Ascending aorta (tissue), 2 donors: Measurements from ENCODE around the gene SCAANT1. TPM values are rescaled to one million over a fixed set of nuclear protein-coding genes. Genes with fewer than 3 reads are reported as not detected.

Source experiments
- DNase-seq, 2 donors: peaks; one replicate each; pipeline ENCODE4 v3.0.0-alpha.2; 2019; ENCODE audit warnings: low spot score in 2 of 2
- H3K27ac ChIP-seq, 2 donors: fragments of 200-600 bp; sonication (generic); one replicate each; pipeline ENCODE4 v1.5.1; 2016 to 2017; ENCODE audit warnings: mild to moderate bottlenecking in 1 of 2
- H3K27me3 ChIP-seq: fragments of 200-600 bp; sonication (generic); one replicate; pipeline ENCODE4 v1.5.1; 2017
- H3K36me3 ChIP-seq, 2 donors: fragments of 200-600 bp; sonication (generic); one replicate each; pipeline ENCODE4 v1.5.1; 2016
- H3K4me1 ChIP-seq, 2 donors: fragments of 200-600 bp; sonication (generic); one replicate each; pipeline ENCODE4 v1.5.1; 2016 to 2017; ENCODE audit warnings: mild to moderate bottlenecking in 1 of 2
- H3K4me3 ChIP-seq, 2 donors: fragments of 200-600 bp; sonication (generic); one replicate each; pipeline ENCODE4 v1.5.1; 2016 to 2017; ENCODE audit warnings: mild to moderate bottlenecking in 1 of 2
- H3K9me3 ChIP-seq, 2 donors: fragments of 200-600 bp; sonication (generic); one replicate each; pipeline ENCODE4 v1.5.1; 2016
- intact Hi-C: fragments of 100-400 bp; cut with DNase I; formaldehyde crosslinking; loops from one replicate; pipeline ENCODE4 v1.15.1; 2023
- total RNA-seq: library from RNA; depleted of rRNA; stranded (reverse); fragments of >200 nt; gene quantifications from one replicate; pipeline ENCODE4 v1.1.0, GENCODE V29; 2016
- TF ChIP-seq, protein P1 (sequence below), 3 experiments: fragments of 200-600 bp in 2 of 3; fragments of 450-650 bp in 1 of 3; sonication (generic) in 2 of 3; IDR thresholded peaks; one replicate each; pipeline ENCODE4 v1.5.1; 2016 to 2019; ENCODE audit warnings: antibody characterized with exemption in 3 of 3, mild to moderate bottlenecking in 1 of 3, moderate library complexity in 1 of 3

Gene SCAANT1
- total RNA-seq = not detected

DNA sequence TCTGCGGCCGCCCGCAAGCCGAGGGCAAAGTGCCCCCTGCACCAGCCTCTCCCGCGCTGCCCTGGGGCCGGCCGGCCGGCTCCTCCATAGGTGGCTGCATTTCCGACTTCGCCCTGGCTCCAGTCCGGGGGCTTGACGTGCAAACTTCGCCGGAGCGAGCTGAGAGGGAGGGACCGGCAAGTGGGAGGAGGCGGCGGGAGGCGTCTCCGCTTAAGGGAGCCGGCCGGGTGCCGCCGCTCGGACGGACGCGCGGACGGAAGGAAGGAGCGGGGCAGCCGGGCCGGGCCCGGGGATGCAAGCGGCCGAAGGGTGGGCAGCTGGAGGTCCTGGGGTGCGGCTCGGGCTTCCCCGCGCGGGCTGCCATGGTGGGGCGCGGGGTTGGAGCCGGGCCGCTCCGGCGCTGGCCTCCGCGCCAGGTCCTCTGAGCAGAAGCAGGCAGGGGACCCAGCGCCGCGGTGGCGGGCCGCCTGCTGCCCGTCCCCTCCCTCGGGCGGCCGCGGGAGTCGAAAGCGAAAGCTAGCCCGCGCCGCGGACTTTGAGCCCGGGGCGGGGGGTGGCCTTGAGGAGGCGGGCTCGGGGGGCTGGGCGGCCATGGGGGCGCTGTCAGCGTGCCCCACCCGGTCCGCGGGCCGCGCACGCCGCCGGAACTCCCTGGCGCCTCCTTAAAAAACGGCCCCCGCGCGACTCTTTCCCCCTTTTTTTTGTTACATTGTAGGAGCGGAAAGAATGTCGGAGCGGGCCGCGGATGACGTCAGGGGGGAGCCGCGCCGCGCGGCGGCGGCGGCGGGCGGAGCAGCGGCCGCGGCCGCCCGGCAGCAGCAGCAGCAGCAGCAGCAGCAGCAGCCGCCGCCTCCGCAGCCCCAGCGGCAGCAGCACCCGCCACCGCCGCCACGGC is at the start of gene SCAANT1:
SCAANT1 (minus strand) TSS at position 511 of the 895 bp plus-strand sequence.
- intact Hi-C loops = loop anchor here (2.0 to 5.0 kb wide), 4 partner anchors 49 to 111 kb away; partner anchors contain the start of genes ATXN7, PSMD6 and THOC7
- TF ChIP-seq, protein P1, sequence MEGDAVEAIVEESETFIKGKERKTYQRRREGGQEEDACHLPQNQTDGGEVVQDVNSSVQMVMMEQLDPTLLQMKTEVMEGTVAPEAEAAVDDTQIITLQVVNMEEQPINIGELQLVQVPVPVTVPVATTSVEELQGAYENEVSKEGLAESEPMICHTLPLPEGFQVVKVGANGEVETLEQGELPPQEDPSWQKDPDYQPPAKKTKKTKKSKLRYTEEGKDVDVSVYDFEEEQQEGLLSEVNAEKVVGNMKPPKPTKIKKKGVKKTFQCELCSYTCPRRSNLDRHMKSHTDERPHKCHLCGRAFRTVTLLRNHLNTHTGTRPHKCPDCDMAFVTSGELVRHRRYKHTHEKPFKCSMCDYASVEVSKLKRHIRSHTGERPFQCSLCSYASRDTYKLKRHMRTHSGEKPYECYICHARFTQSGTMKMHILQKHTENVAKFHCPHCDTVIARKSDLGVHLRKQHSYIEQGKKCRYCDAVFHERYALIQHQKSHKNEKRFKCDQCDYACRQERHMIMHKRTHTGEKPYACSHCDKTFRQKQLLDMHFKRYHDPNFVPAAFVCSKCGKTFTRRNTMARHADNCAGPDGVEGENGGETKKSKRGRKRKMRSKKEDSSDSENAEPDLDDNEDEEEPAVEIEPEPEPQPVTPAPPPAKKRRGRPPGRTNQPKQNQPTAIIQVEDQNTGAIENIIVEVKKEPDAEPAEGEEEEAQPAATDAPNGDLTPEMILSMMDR (IDR thresholded peaks at IDR 0.05) = peak in 1 of 3 experiments; percentile 35

DNA sequence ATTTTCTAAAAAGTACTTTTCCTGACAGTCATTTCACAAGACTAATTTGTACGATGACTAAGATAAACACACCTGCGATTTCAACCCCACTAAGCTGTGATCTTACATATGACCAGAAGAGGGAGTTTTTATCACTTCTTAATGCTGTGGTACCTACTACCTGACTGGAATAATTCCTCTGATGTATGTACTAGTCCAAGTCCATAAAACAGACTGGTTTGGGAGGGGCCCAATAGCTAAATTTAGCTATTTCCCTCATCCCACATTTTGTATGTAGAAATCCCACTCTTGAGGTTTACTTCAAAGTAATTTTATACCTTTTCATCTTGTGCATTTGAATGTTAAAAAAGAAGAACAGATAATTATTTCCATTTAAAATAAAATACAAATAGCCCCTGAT is 49.7 kb upstream of the SCAANT1 start:
- peaks cover 3 to 27% of the 10 kb centered on the region in 2 donors for H3K4me1 ChIP-seq
- DNase-seq = no peak
- intact Hi-C loops = loop anchor here (1.0 to 2.0 kb wide), 3 partner anchors 13 to 61 kb away; partner anchors contain the start of gene PSMD6
- H3K9me3 ChIP-seq = no peaks in the 10 kb centered on the region
- no peaks in the 10 kb centered on the region for H3K27me3 ChIP-seq
- H3K36me3 ChIP-seq = no peaks in the 10 kb centered on the region
- no peak overlapping the region for H3K27ac ChIP-seq
- TF ChIP-seq, protein P1 (IDR thresholded peaks at IDR 0.05) = peak; percentile 37 to 58 (median 42)
- H3K4me3 ChIP-seq = no peak overlapping the region

More for the DNA sequence above, at the start of gene SCAANT1:
- H3K9me3 ChIP-seq = no peaks in the 10 kb centered on the region
- no peaks in the 10 kb centered on the region for H3K27me3 ChIP-seq
- peak; percentile 53 to 96 for DNase-seq
- peaks cover 3 to 17% of the 10 kb centered on the region in 2 donors for H3K4me1 ChIP-seq
- H3K27ac ChIP-seq = peak within 1 kb of the TSS; percentile 99 to 100
- peak within 1 kb of the TSS; percentile 97 to 98 for H3K4me3 ChIP-seq
- peaks cover 3 to 12% of the 10 kb centered on the region in 2 donors for H3K36me3 ChIP-seq

DNA sequence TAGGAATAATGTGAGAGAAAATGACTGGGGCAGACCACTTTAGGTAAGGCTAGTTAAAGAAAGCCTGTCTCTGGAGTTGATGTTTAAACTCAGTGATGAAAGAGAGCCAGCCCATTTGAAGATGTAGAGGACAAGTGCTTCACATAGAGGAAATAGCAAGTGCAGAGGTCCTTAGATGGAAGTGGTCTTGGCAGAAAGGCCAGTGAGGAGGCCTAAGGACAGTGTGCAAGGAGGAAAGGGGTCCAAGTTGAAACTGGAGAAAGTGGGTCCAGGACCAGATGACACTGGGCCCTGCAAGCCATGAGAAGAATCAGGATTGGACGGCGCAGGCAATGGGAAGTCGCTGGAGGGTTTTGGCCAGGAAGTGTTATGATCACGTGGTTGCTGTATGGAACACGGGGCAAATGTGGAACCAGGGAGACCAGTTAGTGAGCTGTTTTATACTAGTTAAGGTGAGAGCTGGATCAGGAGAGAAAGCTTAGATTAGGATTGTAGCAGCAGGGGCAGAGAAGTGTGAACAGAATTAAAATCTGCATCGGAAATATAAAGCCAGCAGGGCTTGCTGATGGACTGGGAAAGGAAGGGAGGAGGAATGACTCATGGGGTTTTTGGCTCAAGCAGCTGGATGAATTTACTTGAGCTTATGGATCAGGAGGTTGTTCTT is 48.0 kb upstream of the SCAANT1 start:
- Histone ChIP-seq H3K27ac (peak overlapping the region; percentile 37 to 54), H3K9me3 (no peaks in the 10 kb centered on the region), H3K4me3 (peak overlapping the region; percentile 42 to 61), H3K4me1 (peaks cover 2 to 22% of the 10 kb centered on the region in 2 donors), H3K36me3 (no peaks in the 10 kb centered on the region), H3K27me3 (no peaks in the 10 kb centered on the region)
- peak in 1 of 2 donors; percentile 70 for DNase-seq
- intact Hi-C loops = loop anchor here (2.0 kb wide), 1 partner anchor 63 kb away; the partner anchor contains the start of gene PSMD6
- TF ChIP-seq, protein P1 (IDR thresholded peaks at IDR 0.05) = no peak

DNA sequence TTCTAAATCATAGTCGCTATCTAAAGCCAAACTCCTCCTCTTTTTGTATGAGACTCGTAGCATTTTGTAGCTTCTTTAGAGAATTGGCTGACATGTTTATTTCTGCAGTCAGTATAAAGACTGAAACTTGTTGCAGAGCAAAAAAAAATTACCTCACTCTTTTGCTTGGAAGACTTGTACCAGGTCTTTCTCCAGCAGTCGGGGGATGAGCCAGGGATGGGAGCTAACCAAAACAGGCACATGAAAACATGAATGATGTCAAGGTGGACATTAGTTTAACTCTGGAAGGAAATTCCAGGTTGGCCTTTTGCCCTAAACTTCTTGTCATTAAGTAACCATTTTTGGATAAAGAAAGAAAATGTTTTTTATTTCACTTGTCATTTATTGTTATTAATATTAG is 47.0 kb upstream of the SCAANT1 start:
- no peak for DNase-seq
- no peak overlapping the region for H3K4me3 ChIP-seq
- intact Hi-C loops = no loop called here
- no peak overlapping the region for H3K27ac ChIP-seq
- H3K36me3 ChIP-seq = peaks cover 1 to 2% of the 10 kb centered on the region in 2 donors
- H3K9me3 ChIP-seq = no peaks in the 10 kb centered on the region
- TF ChIP-seq, protein P1 (IDR thresholded peaks at IDR 0.05) = no peak
- H3K4me1 ChIP-seq = peaks cover 0 to 20% of the 10 kb centered on the region in 2 donors
- H3K27me3 ChIP-seq = no peaks in the 10 kb centered on the region

DNA sequence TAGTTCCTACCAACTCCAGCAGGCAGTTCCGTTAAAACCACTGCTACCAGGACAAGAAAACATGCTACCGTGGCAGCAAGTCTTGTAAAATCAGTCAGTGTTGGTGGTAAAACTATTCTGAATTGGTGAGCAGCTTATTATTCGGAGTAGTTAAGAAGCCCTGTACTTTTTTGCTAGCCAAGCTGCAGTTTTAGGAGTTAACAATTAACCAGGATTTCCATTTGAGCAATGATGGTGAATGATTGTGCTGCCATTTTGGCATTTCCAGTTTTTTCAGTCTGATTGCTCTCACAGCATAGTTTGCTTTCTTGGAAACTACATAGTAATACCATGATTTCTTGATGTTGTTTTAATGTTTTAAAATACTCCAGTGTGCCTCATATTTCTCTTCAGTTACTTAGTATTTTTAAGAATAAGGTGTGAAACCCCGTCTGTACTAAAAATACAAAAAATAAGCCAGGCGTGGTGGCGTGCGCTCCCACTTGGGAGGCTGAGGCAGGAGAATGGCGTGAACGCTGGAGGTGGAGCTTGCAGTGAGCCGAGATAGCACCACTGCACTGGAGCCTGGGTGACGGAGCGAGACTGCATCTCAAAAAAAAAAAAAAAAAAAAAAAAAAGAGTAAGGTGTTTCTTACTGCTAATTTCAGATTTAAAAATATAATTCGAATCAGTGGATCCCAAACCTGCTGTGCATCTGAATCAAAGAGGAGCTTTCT is 43.8 kb upstream of the SCAANT1 start:
- no peak for DNase-seq
- Histone ChIP-seq H3K9me3 (no peaks in the 10 kb centered on the region), H3K27ac (no peak overlapping the region), H3K27me3 (no peaks in the 10 kb centered on the region), H3K4me3 (no peak overlapping the region), H3K36me3 (peaks cover 6 to 11% of the 10 kb centered on the region in 2 donors), H3K4me1 (peaks cover 0 to 18% of the 10 kb centered on the region in 2 donors)
- TF ChIP-seq, protein P1 (IDR thresholded peaks at IDR 0.05) = no peak
- intact Hi-C loops = no loop called here
